Smooth muscle cell (in vitro differentiated cells): ENCODE data around the gene SRGN. TPM values are rescaled to one million over a fixed set of nuclear protein-coding genes. Genes with fewer than 3 reads are reported as not detected.

Experiments
- DNase-seq: peaks from one replicate; lab custom pipeline; 2025; ENCODE audit not compliant: unreplicated experiment; lab: John Stamatoyannopoulos, UW
- H2AFZ ChIP-seq: fragments of 200-600 bp; sonication (generic); 2 replicates; pipeline ENCODE4 v1.6.0; 2016; ENCODE audit warnings: antibody characterized with exemption, low read depth, mild to moderate bottlenecking
- H3F3A ChIP-seq: fragments of 200-600 bp; sonication (generic); 2 replicates; pipeline ENCODE4 v1.6.0; 2017; ENCODE audit warnings: antibody characterized with exemption, low read depth
- H3K27ac ChIP-seq: fragments of 200-600 bp; sonication (generic); 2 replicates; pipeline ENCODE4 v1.5.1; 2016; ENCODE audit warnings: low read depth, mild to moderate bottlenecking
- H3K27me3 ChIP-seq: fragments of 200-600 bp; sonication (generic); 2 replicates; pipeline ENCODE4 v1.6.1; 2016; ENCODE audit warnings: low read depth, mild to moderate bottlenecking
- H3K36me3 ChIP-seq: fragments of 200-600 bp; sonication (generic); 2 replicates; pipeline ENCODE4 v1.5.1; 2016; ENCODE audit warnings: low read depth
- H3K4me1 ChIP-seq: fragments of 200-600 bp; sonication (generic); 2 replicates; pipeline ENCODE4 v1.5.1; 2016; ENCODE audit warnings: low read depth
- H3K4me2 ChIP-seq: fragments of 200-600 bp; sonication (generic); 2 replicates; pipeline ENCODE4 v1.6.0; 2016; ENCODE audit warnings: mild to moderate bottlenecking
- H3K4me3 ChIP-seq: fragments of 200-600 bp; sonication (generic); 2 replicates; pipeline ENCODE4 v1.5.1; 2016; ENCODE audit warnings: mild to moderate bottlenecking
- H3K79me2 ChIP-seq: fragments of 200-600 bp; sonication (generic); 2 replicates; pipeline ENCODE4 v1.6.0; 2016; ENCODE audit warnings: low read depth, mild to moderate bottlenecking
- H3K9ac ChIP-seq: fragments of 200-600 bp; sonication (generic); 2 replicates; pipeline ENCODE4 v1.6.0; 2016; ENCODE audit warnings: low read depth
- H3K9me3 ChIP-seq: fragments of 200-600 bp; sonication (generic); replicated peaks from 2 replicates; pipeline ENCODE4 v1.5.1; 2016; ENCODE audit warnings: low read depth
- H4K20me1 ChIP-seq: fragments of 200-600 bp; sonication (generic); 2 replicates; pipeline ENCODE4 v1.6.0; 2016; ENCODE audit warnings: low read depth
- WGBS: methylation state at CpG from one replicate; pipeline ENCODE4 v1.1.7; 2016; ENCODE audit warnings: low lambda C conversion rate; 5-methylcytosine and 5-hydroxymethylcytosine counted together
- polyA plus RNA-seq: library from polyadenylated mRNA; unstranded; fragments of >200 nt; fragmentation: Nextera tagmentation; extraction: Ambion mirVana; gene quantifications from 2 replicates; pipeline ENCODE4 v1.2.1, GENCODE V29; 2016
- total RNA-seq: library from RNA; depleted of rRNA; stranded (reverse); fragments of >200 nt; gene quantifications from 2 replicates; pipeline ENCODE4 v1.2.3, GENCODE V29; 2014
- TF ChIP-seq, protein P1 (sequence below): fragments of 200-600 bp; sonication (generic); IDR thresholded peaks from 2 replicates; pipeline ENCODE4 v1.5.1; 2017; ENCODE audit warnings: borderline replicate concordance, mild to moderate bottlenecking, antibody characterized with exemption; ENCODE audit not compliant: insufficient read depth, poor library complexity, severe bottlenecking

SRGN gene
- total and polyA plus RNA-seq, 2 experiments from 2014 or later, result not detected

- no peaks in the 10 kb centered on the region for H3K4me1 ChIP-seq
- TF ChIP-seq, protein P1, sequence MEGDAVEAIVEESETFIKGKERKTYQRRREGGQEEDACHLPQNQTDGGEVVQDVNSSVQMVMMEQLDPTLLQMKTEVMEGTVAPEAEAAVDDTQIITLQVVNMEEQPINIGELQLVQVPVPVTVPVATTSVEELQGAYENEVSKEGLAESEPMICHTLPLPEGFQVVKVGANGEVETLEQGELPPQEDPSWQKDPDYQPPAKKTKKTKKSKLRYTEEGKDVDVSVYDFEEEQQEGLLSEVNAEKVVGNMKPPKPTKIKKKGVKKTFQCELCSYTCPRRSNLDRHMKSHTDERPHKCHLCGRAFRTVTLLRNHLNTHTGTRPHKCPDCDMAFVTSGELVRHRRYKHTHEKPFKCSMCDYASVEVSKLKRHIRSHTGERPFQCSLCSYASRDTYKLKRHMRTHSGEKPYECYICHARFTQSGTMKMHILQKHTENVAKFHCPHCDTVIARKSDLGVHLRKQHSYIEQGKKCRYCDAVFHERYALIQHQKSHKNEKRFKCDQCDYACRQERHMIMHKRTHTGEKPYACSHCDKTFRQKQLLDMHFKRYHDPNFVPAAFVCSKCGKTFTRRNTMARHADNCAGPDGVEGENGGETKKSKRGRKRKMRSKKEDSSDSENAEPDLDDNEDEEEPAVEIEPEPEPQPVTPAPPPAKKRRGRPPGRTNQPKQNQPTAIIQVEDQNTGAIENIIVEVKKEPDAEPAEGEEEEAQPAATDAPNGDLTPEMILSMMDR, result no peak
These were observed 19.2 kb downstream of the SRGN start for GRCh38 chr10:69107176-69107490.

GRCh38 chr10:69107699-69108098, 19.8 kb downstream of the SRGN start:
- H3K9me3 ChIP-seq, result no peaks in the 10 kb centered on the region
- no peaks in the 10 kb centered on the region for H3F3A ChIP-seq
- H3K27me3 ChIP-seq, result peaks cover 8% of the 10 kb centered on the region
- no peak overlapping the region for H3K4me3 ChIP-seq
- H2AFZ ChIP-seq, result no peak overlapping the region
- H3K27ac ChIP-seq, result no peak overlapping the region
- 86% methylated on average over 2 of the region's 2 CpGs for WGBS
- no peaks in the 10 kb centered on the region for H4K20me1 ChIP-seq
- no peaks in the 10 kb centered on the region for H3K36me3 ChIP-seq
- no peaks in the 10 kb centered on the region for H3K79me2 ChIP-seq
- H3K4me2 ChIP-seq, result no peak overlapping the region
- DNase-seq, result no peak
- no peak overlapping the region for H3K9ac ChIP-seq
- TF ChIP-seq, protein P1, result no peak
- H3K4me1 ChIP-seq, result no peaks in the 10 kb centered on the region

More at GRCh38 chr10:69107176-69107490, 19.2 kb downstream of the SRGN start:
- Histone ChIP-seq H3K79me2 (no peaks in the 10 kb centered on the region), H2AFZ (no peak overlapping the region), H4K20me1 (no peaks in the 10 kb centered on the region), H3F3A (no peaks in the 10 kb centered on the region), H3K36me3 (no peaks in the 10 kb centered on the region), H3K27ac (no peak overlapping the region), H3K4me2 (no peak overlapping the region), H3K27me3 (peaks cover 8% of the 10 kb centered on the region), H3K4me3 (no peak overlapping the region), H3K9ac (no peak overlapping the region), H3K9me3 (no peaks in the 10 kb centered on the region)
- no peak for DNase-seq

- Histone ChIP-seq H3F3A (peaks cover 10% of the 10 kb centered on the region), H3K79me2 (peaks cover 6% of the 10 kb centered on the region), H3K4me3 (no peak overlapping the region), H3K9ac (no peak overlapping the region), H3K9me3 (no peaks in the 10 kb centered on the region), H2AFZ (no peak overlapping the region), H4K20me1 (peaks cover 3% of the 10 kb centered on the region), H3K4me1 (peaks cover 5% of the 10 kb centered on the region), H3K27ac (no peak overlapping the region), H3K27me3 (no peaks in the 10 kb centered on the region), H3K4me2 (no peak overlapping the region), H3K36me3 (no peaks in the 10 kb centered on the region)
- TF ChIP-seq, protein P1, result no peak
- DNase-seq, result no peak
- 73% methylated on average over 1 of the region's 1 CpG for WGBS
These were observed 32.0 kb downstream of the SRGN start for GRCh38 chr10:69119896-69120295.

DNA sequence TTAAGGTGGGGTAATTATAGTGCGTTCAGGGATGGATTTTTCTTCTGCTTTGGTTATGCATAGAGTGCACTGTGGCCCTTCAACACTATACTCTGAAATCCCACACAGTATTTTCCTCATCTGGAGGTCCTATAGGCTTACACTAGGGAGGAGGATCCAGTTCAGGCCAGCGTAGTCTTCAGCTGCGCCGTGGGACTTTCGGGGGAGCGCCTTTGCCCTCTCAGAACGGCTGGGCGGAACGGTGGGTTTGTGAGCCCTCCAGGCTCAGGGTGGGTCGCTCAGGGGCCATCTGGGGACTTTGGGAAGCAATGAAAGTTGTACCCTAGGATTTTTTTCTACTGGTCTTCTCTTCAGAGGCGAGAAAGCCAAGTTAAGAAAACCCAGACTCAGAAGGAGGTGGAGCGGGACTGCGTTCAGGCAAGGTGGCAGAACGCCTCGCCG, 35.4 kb downstream of the SRGN start:
- Histone ChIP-seq H3K36me3 (no peaks in the 10 kb centered on the region), H4K20me1 (peaks cover 35% of the 10 kb centered on the region), H3K27me3 (no peaks in the 10 kb centered on the region), H3K4me2 (peak overlapping the region; percentile 94), H3K4me1 (peaks cover 15% of the 10 kb centered on the region), H3K4me3 (peak overlapping the region; percentile 73), H3K79me2 (peaks cover 41% of the 10 kb centered on the region), H3K9me3 (no peaks in the 10 kb centered on the region), H3K27ac (peak overlapping the region; percentile 97), H3F3A (peaks cover 10% of the 10 kb centered on the region), H2AFZ (peak overlapping the region; percentile 97), H3K9ac (peak overlapping the region; percentile 85)
- TF ChIP-seq, protein P1, result peak; percentile 12
- WGBS, result 3% methylated on average over 16 of the region's 16 CpGs
- no peak for DNase-seq
